Activated CD4-positive, CD25-positive, alpha-beta regulatory T cell treated with anti-CD3 and anti-CD28 coated beads, Interleukin-2, amount 50 U/mL, for 24 hours (primary cell): Measurements from ENCODE around the gene SCGN.
"Not testable (repeated sequence)": the region's sequence is repeated elsewhere in the genome, so short reads cannot be mapped to it uniquely, and the experiment has no call there.

ENCODE experiments used
- ATAC-seq, 2 donors: fragments of 150-1000 bp; cut with Tn5 transposase; one replicate each; pipeline ENCODE4 v1.10.0; 2021; ENCODE audit warnings: mild to moderate bottlenecking in 1 of 2, moderate library complexity in 1 of 2

SCGN gene

DNA sequence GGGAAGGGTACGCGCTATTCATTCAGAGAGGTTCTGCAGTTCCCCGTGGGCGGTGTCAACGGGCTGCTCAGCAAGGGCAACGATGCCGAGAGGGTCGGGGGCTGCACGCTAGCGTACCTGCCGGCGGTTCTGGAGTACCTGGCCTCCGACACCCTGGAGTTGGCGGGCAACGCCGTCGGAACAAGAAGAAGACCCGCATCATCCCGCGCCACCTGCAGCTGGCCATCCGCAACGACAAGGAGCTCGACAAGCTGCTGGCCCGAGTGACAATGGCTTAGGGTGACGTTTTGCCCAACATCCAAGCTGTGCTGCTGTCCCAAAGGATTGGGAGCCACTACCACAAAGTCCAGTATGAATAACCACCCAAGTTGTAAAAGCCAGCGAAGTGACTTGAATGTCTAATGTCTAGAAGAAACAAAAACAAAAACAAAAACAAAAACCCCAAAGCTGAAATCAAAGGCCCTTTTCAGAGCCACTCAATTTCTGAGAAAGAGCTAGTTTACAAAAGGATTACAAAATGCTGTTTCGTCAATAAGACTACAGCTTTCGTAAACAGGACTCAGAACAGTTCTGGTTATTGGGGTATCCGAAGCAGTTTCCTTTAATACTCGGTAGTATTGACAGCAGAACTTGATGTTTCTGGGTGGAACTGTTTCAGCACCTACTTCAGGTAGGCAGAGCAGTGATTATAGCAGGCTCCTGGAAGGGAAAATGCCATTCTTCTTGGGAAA, 80.6 kb downstream of the SCGN start:
- no peak for ATAC-seq

DNA sequence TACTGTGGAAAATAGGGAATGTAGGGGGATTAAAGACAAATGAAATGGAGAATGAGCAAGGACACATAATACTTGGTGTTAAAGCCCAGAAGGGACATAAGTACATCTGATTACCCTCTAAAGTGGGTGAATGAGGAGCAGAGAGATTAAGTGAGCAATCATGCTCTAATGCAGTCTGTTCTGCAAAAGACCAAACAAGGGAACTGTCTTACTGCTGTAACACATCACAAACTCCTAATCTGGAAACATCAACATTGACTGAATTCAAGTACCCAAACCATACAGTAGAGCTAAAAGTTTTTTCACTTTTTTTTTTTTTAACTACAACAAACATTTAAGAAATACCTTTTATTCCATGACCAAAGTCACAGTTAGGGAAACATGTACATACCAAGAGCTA, 83.2 kb downstream of the SCGN start:
- ATAC-seq, result no peak

GRCh38 chr6:25743868-25744267, 91.9 kb downstream of the SCGN start:
- ATAC-seq, result no peak

- no peak for ATAC-seq
These were observed 93.8 kb downstream of the SCGN start for GRCh38 chr6:25745836-25746235.

DNA sequence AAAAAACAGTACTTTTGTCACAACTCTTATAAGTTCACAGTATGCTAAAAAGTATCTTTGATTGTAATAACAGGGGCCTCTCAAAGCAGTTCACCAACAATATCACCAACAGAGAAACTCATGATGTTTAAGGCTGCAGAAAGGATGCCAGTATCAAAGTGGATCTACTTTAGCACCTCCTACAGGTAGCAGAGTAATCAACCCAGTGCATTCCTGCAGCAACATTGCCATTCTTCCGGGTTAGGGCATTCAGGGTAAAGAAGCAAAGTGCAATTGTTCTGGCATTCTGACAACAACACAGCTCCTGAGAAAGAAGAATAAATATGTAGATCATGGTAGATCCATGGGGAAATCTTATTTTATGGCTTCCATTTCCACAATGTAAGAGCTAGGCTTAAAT, 95.0 kb downstream of the SCGN start:
- no peak for ATAC-seq

DNA sequence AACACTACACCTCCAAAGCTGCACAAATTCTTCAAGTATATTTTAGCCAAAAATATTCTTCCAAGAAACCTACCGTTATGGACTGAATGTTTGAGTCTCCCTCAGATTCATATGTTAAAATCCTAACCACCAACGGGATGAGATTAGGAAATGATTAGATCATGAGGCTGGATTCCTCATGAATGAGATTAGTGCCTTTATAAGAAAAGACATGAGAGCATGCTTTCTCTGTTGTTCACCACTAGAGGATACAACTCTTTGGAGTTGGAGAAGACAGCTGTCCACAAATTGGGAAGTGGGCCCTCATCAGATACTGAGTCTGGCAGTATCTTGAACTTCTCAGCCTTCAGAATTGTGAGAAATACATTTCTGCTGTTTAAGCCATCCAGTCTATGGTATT, 95.5 kb downstream of the SCGN start:
- ATAC-seq, result no peak

- ATAC-seq, result no peak
These were observed 96.0 kb downstream of the SCGN start for GRCh38 chr6:25748049-25748448.

GRCh38 chr6:25748601-25749517, 96.8 kb downstream of the SCGN start:
- not testable (repeated sequence) for ATAC-seq

DNA sequence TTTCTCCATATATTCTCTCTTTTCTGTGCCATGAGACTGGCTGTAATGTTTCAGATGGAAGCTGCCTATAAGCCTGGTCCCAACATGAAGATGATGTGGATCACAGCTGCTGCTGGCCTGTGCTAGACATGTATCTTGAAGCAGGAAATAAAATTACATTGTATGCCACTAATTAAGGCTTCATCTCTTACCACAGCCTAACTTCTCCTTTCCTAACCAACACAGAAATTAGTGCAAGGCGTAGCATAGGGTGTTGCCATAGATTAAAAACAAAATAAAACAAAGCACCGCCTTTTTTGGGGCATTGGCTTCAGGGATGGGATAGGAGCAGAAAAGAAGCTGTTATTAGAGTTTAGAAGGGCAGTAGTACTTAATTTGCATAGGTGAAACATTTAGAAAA, 97.8 kb downstream of the SCGN start:
- ATAC-seq, result no peak

GRCh38 chr6:25750906-25751305, 98.9 kb downstream of the SCGN start:
- no peak for ATAC-seq
